ENCODE results near the gene FAM200C. TPM values are rescaled to one million over a fixed set of nuclear protein-coding genes. Genes with fewer than 3 reads are reported as not detected.

FAM200C gene
- total and polyA plus RNA-seq, 5 donors from 2014 or later, result 0.17 to 0.37 (median 0.35) TPM; not detected in 1

- H3K27me3 Mint-ChIP-seq, result peaks cover 4% of the 10 kb centered on the region
Observed at GRCh38 chr5:160349249-160349934, 50.5 kb downstream of the FAM200C start.

GRCh38 chr5:160348080-160348479 lies 51.8 kb downstream of the FAM200C start:
- Histone ChIP-seq H3K9me3 (ENCODE audit: control insufficient read depth in 2 of 2, low read length in 2 of 2) (no peaks in the 10 kb centered on the region), H3K4me1 (ENCODE audit: control insufficient read depth, insufficient read depth, low read length, poor library complexity, severe bottlenecking) (peaks cover 5% of the 10 kb centered on the region), H3K27me3 (ENCODE audit: control insufficient read depth, insufficient read depth, low read length) (no peaks in the 10 kb centered on the region), H3K36me3 (ENCODE audit: control insufficient read depth, insufficient read depth, low read length) (no peaks in the 10 kb centered on the region), H3K27ac (ENCODE audit: insufficient read depth, low read length, poor library complexity, severe bottlenecking) (no peak overlapping the region), H3K4me3 (ENCODE audit: low read depth, low read length) (no peak overlapping the region)
- no peaks in the 10 kb centered on the region for H3K36me3 Mint-ChIP-seq
- H3K9me3 Mint-ChIP-seq, result no peaks in the 10 kb centered on the region
- no peak for DNase-seq
- H3K27me3 Mint-ChIP-seq, result peaks cover 4% of the 10 kb centered on the region
- no peak overlapping the region for H3K4me3 Mint-ChIP-seq
- H3K4me1 Mint-ChIP-seq, result peaks cover 0 to 6% (median 0%) of the 10 kb centered on the region in 4 donors
- ATAC-seq (ENCODE audit: low read depth in 2 of 2), result no peak
- H3K27ac Mint-ChIP-seq, result no peak overlapping the region

More at GRCh38 chr5:160349249-160349934, 50.5 kb downstream of the FAM200C start:
- H3K9me3 Mint-ChIP-seq, result no peaks in the 10 kb centered on the region
- Histone ChIP-seq H3K36me3 (ENCODE audit: control insufficient read depth, insufficient read depth, low read length) (no peaks in the 10 kb centered on the region), H3K27me3 (ENCODE audit: control insufficient read depth, insufficient read depth, low read length) (no peaks in the 10 kb centered on the region), H3K4me3 (ENCODE audit: low read depth, low read length) (no peak overlapping the region), H3K4me1 (ENCODE audit: control insufficient read depth, insufficient read depth, low read length, poor library complexity, severe bottlenecking) (peaks cover 5% of the 10 kb centered on the region), H3K27ac (ENCODE audit: insufficient read depth, low read length, poor library complexity, severe bottlenecking) (no peak overlapping the region), H3K9me3 (ENCODE audit: control insufficient read depth in 2 of 2, low read length in 2 of 2) (no peaks in the 10 kb centered on the region)
- no peak for ATAC-seq (ENCODE audit: low read depth in 2 of 2)
- H3K27ac Mint-ChIP-seq, result no peak overlapping the region
- H3K36me3 Mint-ChIP-seq, result no peaks in the 10 kb centered on the region
- DNase-seq, result no peak
- H3K4me3 Mint-ChIP-seq, result no peak overlapping the region
- peaks cover 0 to 4% (median 0%) of the 10 kb centered on the region in 4 donors for H3K4me1 Mint-ChIP-seq

- Histone ChIP-seq H3K9me3 (ENCODE audit: control insufficient read depth in 2 of 2, low read length in 2 of 2) (no peaks in the 10 kb centered on the region), H3K36me3 (ENCODE audit: control insufficient read depth, insufficient read depth, low read length) (no peaks in the 10 kb centered on the region), H3K27me3 (ENCODE audit: control insufficient read depth, insufficient read depth, low read length) (no peaks in the 10 kb centered on the region), H3K27ac (ENCODE audit: insufficient read depth, low read length, poor library complexity, severe bottlenecking) (no peak overlapping the region), H3K4me3 (ENCODE audit: low read depth, low read length) (no peak overlapping the region), H3K4me1 (ENCODE audit: control insufficient read depth, insufficient read depth, low read length, poor library complexity, severe bottlenecking) (peaks cover 5% of the 10 kb centered on the region)
- no peak overlapping the region for H3K27ac Mint-ChIP-seq
- DNase-seq (no peak), ATAC-seq (ENCODE audit: low read depth in 2 of 2) (no peak)
- peaks cover 4% of the 10 kb centered on the region for H3K27me3 Mint-ChIP-seq
- H3K4me1 Mint-ChIP-seq, result peaks cover 0 to 6% (median 0%) of the 10 kb centered on the region in 4 donors
- H3K4me3 Mint-ChIP-seq, result no peak overlapping the region
- no peaks in the 10 kb centered on the region for H3K36me3 Mint-ChIP-seq
- no peaks in the 10 kb centered on the region for H3K9me3 Mint-ChIP-seq
Observed at GRCh38 chr5:160347448-160347847, 52.4 kb downstream of the FAM200C start.

Other genes starting within 250 kb of the FAM200C start
- not detected for gene FABP6, start 170.5 kb downstream of the FAM200C start, total RNA-seq
- gene FABP6, start 170.5 kb downstream of the FAM200C start, polyA plus RNA-seq, result not detected
- not detected for gene CCNJL, start 87.5 kb downstream of the FAM200C start, total RNA-seq
- not detected for gene CCNJL, start 87.5 kb downstream of the FAM200C start, polyA plus RNA-seq
- gene C1QTNF2, start 29.4 kb downstream of the FAM200C start, total RNA-seq, result not detected
- not detected for gene C1QTNF2, start 29.4 kb downstream of the FAM200C start, polyA plus RNA-seq
- gene SLU7, start 19.0 kb upstream of the FAM200C start, total RNA-seq, result 106 TPM
- 100 to 1,000 TPM in 2 of 4 donors, 10 to 100 TPM in 2; 69.8 to 115 (median 93.3) TPM for gene SLU7, start 19.0 kb upstream of the FAM200C start, polyA plus RNA-seq
- 44.5 TPM for gene PTTG1, start 21.8 kb upstream of the FAM200C start, total RNA-seq
- 100 to 1,000 TPM in 3 of 4 donors, 10 to 100 TPM in 1; 87.8 to 148 (median 108) TPM for gene PTTG1, start 21.8 kb upstream of the FAM200C start, polyA plus RNA-seq

Data from CD4-positive, CD25-positive, alpha-beta regulatory T cell (primary cell).